Measurements from ENCODE around the gene PARD3B.

The PARD3B gene

GRCh38 chr2:205520311-205520710 is 975.0 kb downstream of the PARD3B start:
- no peak for ATAC-seq (replicated peaks; ENCODE audit: extremely low read depth, poor library complexity, severe bottlenecking)
- peaks cover 10% of the 10 kb centered on the region for H3K27me3 Mint-ChIP-seq
- no peak for DNase-seq (ENCODE audit: low spot score in 2 of 2)
- H3K4me1 Mint-ChIP-seq: no peaks in the 10 kb centered on the region
- H3K27ac Mint-ChIP-seq (ENCODE audit: low read depth): no peak overlapping the region
- no peaks in the 10 kb centered on the region for H3K36me3 Mint-ChIP-seq (ENCODE audit: insufficient read depth)
- H3K9me3 Mint-ChIP-seq: peaks cover 7% of the 10 kb centered on the region
- no peak overlapping the region for H3K4me3 Mint-ChIP-seq

DNA sequence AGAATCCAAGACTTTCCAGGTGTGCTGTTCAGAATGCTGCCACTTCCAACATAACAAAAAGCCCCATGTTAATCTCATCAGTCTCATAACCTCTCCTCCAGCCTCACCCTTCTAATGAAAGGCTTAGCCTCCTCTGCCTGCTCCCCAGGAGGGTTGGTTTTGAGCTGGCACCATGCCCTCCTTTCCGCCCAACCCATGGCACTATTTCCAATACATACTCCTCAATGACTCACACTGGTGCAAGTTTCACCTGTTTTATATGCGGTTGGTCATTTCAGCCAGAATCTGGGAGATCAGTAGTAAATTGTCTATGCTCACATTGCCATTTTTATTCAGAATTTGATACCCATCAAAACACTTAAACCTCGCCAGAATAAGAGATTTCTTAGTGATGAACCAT is 979.4 kb downstream of the PARD3B start:
- Mint-ChIP-seq H3K27me3 (peaks cover 19% of the 10 kb centered on the region), H3K4me3 (no peak overlapping the region), H3K27ac (ENCODE audit: low read depth) (no peak overlapping the region), H3K4me1 (no peaks in the 10 kb centered on the region), H3K9me3 (peaks cover under 1% of the 10 kb centered on the region), H3K36me3 (ENCODE audit: insufficient read depth) (no peaks in the 10 kb centered on the region)
- DNase-seq (ENCODE audit: low spot score in 2 of 2) (no peak), ATAC-seq (replicated peaks; ENCODE audit: extremely low read depth, poor library complexity, severe bottlenecking) (no peak)

DNA sequence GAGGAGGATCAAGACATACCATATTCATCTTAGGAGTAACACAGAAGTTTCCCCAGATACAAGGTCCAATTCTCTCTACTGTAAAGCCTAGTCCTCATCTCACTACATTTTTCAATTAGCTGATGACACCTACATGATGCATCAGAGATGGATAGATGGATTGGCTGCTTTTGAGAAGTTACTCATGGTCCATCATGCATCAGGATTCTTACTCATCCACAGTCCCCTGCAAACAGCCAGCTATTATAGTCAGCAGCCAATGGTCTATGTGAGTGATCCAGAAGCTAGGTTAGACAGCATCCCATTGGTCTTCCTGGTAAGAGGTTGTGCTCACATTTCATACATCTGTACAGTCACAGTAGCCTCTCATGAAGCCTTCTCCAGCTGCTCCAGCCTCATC is 982.5 kb downstream of the PARD3B start:
- Mint-ChIP-seq H3K4me3 (no peak overlapping the region), H3K4me1 (no peaks in the 10 kb centered on the region), H3K27ac (ENCODE audit: low read depth) (no peak overlapping the region), H3K9me3 (no peaks in the 10 kb centered on the region), H3K27me3 (peaks cover 19% of the 10 kb centered on the region), H3K36me3 (ENCODE audit: insufficient read depth) (no peaks in the 10 kb centered on the region)
- no peak for ATAC-seq (replicated peaks; ENCODE audit: extremely low read depth, poor library complexity, severe bottlenecking)
- no peak for DNase-seq (ENCODE audit: low spot score in 2 of 2)

DNA sequence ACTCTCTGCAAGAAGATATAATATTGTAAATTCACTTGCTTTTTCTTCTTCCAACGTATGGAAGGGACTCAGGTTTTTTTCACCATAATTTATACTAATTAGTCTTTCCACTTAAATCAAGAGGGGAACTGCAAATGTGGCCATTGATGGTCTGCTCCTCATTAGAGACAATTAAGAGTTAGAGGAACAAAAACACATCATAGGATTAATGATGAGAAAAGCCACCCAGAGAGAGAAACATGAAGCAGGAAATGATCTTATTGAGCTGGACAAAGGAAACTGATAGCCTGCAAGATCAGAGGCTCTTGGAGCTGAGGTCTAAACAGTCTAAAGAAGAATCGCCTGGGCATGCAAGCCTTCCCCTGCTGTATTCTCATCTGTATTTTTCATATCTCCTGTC is 985.8 kb downstream of the PARD3B start:
- DNase-seq (ENCODE audit: low spot score in 2 of 2) (no peak), ATAC-seq (replicated peaks; ENCODE audit: extremely low read depth, poor library complexity, severe bottlenecking) (no peak)
- Mint-ChIP-seq H3K36me3 (ENCODE audit: insufficient read depth) (no peaks in the 10 kb centered on the region), H3K4me1 (no peaks in the 10 kb centered on the region), H3K4me3 (no peak overlapping the region), H3K27ac (ENCODE audit: low read depth) (no peak overlapping the region), H3K9me3 (no peaks in the 10 kb centered on the region), H3K27me3 (peaks cover 13% of the 10 kb centered on the region)

DNA sequence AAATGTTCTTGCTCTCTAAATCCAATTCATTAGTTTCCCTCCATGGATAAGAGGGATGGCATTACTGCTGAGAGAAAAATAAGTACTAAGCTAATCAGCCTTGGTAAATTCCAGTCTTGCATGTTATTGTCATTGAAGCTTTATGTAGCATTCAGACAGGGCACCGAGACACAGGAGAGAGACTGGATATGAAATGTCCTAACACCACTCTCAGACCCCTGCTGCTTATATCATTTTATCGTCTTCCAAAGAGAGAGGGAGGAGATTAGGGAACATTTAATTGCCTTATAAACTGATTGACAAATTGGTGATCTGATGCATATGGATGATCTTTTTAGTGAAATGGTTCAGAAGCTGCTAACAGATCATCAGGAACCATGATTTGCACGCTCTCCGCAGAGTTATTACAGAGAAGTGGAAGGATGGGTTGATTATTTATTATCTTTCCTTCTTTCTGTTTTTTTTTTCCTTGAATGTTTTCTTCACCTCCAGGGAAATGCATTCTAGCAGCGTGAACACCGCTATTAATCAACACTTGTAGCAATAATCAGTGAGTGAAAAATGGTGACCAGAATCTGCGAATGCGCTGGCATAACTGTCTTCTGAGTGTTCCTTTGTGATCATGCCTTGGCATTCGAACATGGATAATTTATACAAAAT is 986.3 kb downstream of the PARD3B start:
- Mint-ChIP-seq H3K36me3 (ENCODE audit: insufficient read depth) (no peaks in the 10 kb centered on the region), H3K9me3 (no peaks in the 10 kb centered on the region), H3K4me1 (no peaks in the 10 kb centered on the region), H3K27me3 (peaks cover 8% of the 10 kb centered on the region), H3K4me3 (no peak overlapping the region), H3K27ac (ENCODE audit: low read depth) (no peak overlapping the region)
- no peak for ATAC-seq (replicated peaks; ENCODE audit: extremely low read depth, poor library complexity, severe bottlenecking)
- DNase-seq (ENCODE audit: low spot score in 2 of 2): no peak

DNA sequence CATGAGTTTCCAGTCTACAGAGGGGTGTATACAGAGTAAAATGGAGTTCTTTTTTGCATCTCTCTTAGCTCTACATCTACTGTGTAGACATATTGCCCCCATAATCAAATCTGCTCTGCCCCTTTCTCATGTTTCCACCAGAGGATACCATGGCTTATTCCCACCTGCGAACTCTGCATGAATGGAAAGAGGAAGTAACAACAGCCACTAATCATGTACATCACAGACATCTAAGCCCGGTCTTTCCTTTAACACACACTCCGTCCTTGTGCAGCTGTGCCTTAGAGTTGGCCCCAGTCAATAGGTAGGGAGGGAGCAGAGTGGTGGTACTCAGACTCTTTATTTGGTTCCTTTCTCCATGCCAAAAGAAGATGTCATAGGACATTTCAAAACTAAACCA is 989.7 kb downstream of the PARD3B start:
- no peak overlapping the region for H3K27ac Mint-ChIP-seq (ENCODE audit: low read depth)
- H3K27me3 Mint-ChIP-seq: peaks cover 8% of the 10 kb centered on the region
- no peak for ATAC-seq (replicated peaks; ENCODE audit: extremely low read depth, poor library complexity, severe bottlenecking)
- no peak overlapping the region for H3K4me3 Mint-ChIP-seq
- H3K36me3 Mint-ChIP-seq (ENCODE audit: insufficient read depth): no peaks in the 10 kb centered on the region
- no peak for DNase-seq (ENCODE audit: low spot score in 2 of 2)
- H3K9me3 Mint-ChIP-seq: no peaks in the 10 kb centered on the region
- H3K4me1 Mint-ChIP-seq: no peaks in the 10 kb centered on the region

- no peak overlapping the region for H3K27ac Mint-ChIP-seq (ENCODE audit: low read depth)
- ATAC-seq (replicated peaks; ENCODE audit: extremely low read depth, poor library complexity, severe bottlenecking) (no peak), DNase-seq (ENCODE audit: low spot score in 2 of 2) (no peak)
- H3K4me3 Mint-ChIP-seq: no peak overlapping the region
- H3K36me3 Mint-ChIP-seq (ENCODE audit: insufficient read depth): no peaks in the 10 kb centered on the region
- no peaks in the 10 kb centered on the region for H3K9me3 Mint-ChIP-seq
- H3K27me3 Mint-ChIP-seq: peaks cover 8% of the 10 kb centered on the region
- no peaks in the 10 kb centered on the region for H3K4me1 Mint-ChIP-seq
Measured at GRCh38 chr2:205539603-205540002, 994.3 kb downstream of the PARD3B start.

- Mint-ChIP-seq H3K9me3 (no peaks in the 10 kb centered on the region), H3K4me3 (no peak overlapping the region), H3K27ac (ENCODE audit: low read depth) (no peak overlapping the region), H3K36me3 (ENCODE audit: insufficient read depth) (no peaks in the 10 kb centered on the region), H3K27me3 (peaks cover 8% of the 10 kb centered on the region), H3K4me1 (no peaks in the 10 kb centered on the region)
- no peak for ATAC-seq (replicated peaks; ENCODE audit: extremely low read depth, poor library complexity, severe bottlenecking)
- no peak for DNase-seq (ENCODE audit: low spot score in 2 of 2)
Measured at GRCh38 chr2:205540036-205540435, 994.8 kb downstream of the PARD3B start.

DNA sequence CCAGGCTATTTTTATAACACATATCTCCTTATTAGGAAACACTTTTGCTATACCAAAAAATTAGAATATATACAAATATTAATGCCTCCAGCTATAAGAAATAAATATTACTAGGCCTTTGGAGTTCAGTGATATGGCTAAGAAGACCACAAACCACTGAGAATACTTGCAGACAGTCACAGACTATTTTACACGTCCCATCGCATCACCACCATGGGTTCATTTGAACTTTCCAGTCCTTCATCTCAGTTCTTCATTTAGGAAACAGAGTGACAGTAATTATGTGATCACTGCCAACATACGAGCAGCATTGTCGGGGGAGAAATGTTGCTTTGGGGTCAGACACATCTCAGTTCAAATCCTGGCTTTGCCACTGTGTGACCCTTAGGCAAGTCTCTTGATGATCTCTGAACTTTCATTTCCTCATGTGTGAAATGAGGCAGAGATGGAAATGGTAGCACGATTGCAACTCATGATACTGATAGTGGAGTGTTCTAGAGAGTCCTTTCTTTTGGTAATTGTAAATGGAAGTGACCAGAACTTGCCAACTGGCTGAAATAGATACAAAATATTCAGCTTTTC is 998.1 kb downstream of the PARD3B start:
- DNase-seq (ENCODE audit: low spot score in 2 of 2) (no peak), ATAC-seq (replicated peaks; ENCODE audit: extremely low read depth, poor library complexity, severe bottlenecking) (no peak)
- Mint-ChIP-seq H3K27me3 (no peaks in the 10 kb centered on the region), H3K27ac (ENCODE audit: low read depth) (no peak overlapping the region), H3K9me3 (no peaks in the 10 kb centered on the region), H3K4me3 (no peak overlapping the region), H3K4me1 (no peaks in the 10 kb centered on the region), H3K36me3 (ENCODE audit: insufficient read depth) (no peaks in the 10 kb centered on the region)

- Mint-ChIP-seq H3K27ac (ENCODE audit: low read depth) (no peak overlapping the region), H3K4me3 (no peak overlapping the region), H3K4me1 (no peaks in the 10 kb centered on the region), H3K27me3 (no peaks in the 10 kb centered on the region), H3K36me3 (ENCODE audit: insufficient read depth) (no peaks in the 10 kb centered on the region), H3K9me3 (no peaks in the 10 kb centered on the region)
- DNase-seq (ENCODE audit: low spot score in 2 of 2): no peak
- ATAC-seq (replicated peaks; ENCODE audit: extremely low read depth, poor library complexity, severe bottlenecking): no peak
Measured at GRCh38 chr2:205543937-205544702, 998.8 kb downstream of the PARD3B start.

DNA sequence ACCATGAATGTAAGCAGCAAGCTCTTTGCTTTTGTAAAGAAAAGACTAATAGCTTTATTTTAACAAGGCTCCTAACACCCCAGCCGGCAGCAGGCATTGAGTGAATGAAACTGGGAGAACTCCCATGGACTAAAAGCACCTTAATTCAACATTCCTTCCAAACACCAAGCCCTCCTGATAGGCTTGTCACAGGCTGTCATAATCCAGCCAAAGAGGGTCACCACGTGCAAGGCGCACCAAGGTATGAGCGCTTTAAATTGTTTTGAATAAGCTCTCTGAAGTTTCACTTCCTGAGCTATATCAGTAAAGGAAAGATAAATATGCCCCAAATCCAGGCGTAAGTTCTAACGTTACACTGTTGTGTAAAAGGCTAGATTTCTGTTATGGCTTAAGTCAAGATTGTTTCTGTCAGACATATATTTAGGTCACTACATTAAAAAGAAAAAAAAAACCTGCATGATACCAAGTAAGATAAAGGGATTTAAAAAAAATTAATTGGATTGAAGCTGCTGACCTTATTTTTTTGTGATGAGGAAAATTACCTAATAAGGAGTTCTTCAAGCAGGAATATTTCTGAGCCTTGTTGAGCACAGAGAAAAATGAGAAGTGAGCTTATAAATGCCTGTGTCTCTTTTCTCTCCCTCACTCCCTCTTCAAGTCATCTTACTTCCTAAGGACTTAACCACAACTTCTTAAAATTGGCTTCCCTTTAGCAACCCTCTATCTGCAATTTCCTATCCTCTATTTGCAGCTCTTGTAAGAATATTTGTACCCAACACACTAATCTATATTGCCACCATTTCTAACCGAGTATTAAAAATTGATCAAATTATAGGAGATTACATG is 1000.9 kb downstream of the PARD3B start:
- no peak overlapping the region for H3K27ac Mint-ChIP-seq (ENCODE audit: low read depth)
- ATAC-seq (replicated peaks; ENCODE audit: extremely low read depth, poor library complexity, severe bottlenecking) (no peak), DNase-seq (ENCODE audit: low spot score in 2 of 2) (no peak)
- no peaks in the 10 kb centered on the region for H3K9me3 Mint-ChIP-seq
- no peaks in the 10 kb centered on the region for H3K36me3 Mint-ChIP-seq (ENCODE audit: insufficient read depth)
- H3K27me3 Mint-ChIP-seq: no peaks in the 10 kb centered on the region
- H3K4me1 Mint-ChIP-seq: no peaks in the 10 kb centered on the region
- no peak overlapping the region for H3K4me3 Mint-ChIP-seq

- no peaks in the 10 kb centered on the region for H3K4me1 Mint-ChIP-seq
- H3K27ac Mint-ChIP-seq (ENCODE audit: low read depth): no peak overlapping the region
- peaks cover 6% of the 10 kb centered on the region for H3K9me3 Mint-ChIP-seq
- ATAC-seq (replicated peaks; ENCODE audit: extremely low read depth, poor library complexity, severe bottlenecking): no peak
- no peaks in the 10 kb centered on the region for H3K36me3 Mint-ChIP-seq (ENCODE audit: insufficient read depth)
- DNase-seq (ENCODE audit: low spot score in 2 of 2): no peak
- H3K4me3 Mint-ChIP-seq: no peak overlapping the region
- H3K27me3 Mint-ChIP-seq: no peaks in the 10 kb centered on the region
Measured at GRCh38 chr2:205555566-205556230, 1010.4 kb downstream of the PARD3B start.
